Measurements from ENCODE around the gene ZNF484. TPM values are rescaled to one million over a fixed set of nuclear protein-coding genes. Genes with fewer than 3 reads are reported as not detected.

ZNF484 gene
- total and polyA plus RNA-seq, 7 donors = 0.79 to 6.1 (median 3.9) TPM

GRCh38 chr9:92808726-92809451 lies 68.9 kb downstream of the ZNF484 start:
- DNase-seq (peak; percentile 75 to 83), ATAC-seq (peak; percentile 59 to 86 (median 78))
- Histone ChIP-seq H3K27me3 (ENCODE audit: insufficient read depth in 3 of 3, low read length in 2 of 3) (peaks cover 0 to 94% (median 35%) of the 10 kb centered on the region in 3 donors), H3K9me3 (no peaks in the 10 kb centered on the region), H3K36me3 (ENCODE audit: insufficient read depth in 1 of 2, low read depth in 1 of 2) (no peaks in the 10 kb centered on the region), H3K27ac (no peak overlapping the region), H3K4me1 (peaks cover 24% of the 10 kb centered on the region), H3K4me3 (peak overlapping the region; percentile 40)
- TF ChIP-seq, protein P1, sequence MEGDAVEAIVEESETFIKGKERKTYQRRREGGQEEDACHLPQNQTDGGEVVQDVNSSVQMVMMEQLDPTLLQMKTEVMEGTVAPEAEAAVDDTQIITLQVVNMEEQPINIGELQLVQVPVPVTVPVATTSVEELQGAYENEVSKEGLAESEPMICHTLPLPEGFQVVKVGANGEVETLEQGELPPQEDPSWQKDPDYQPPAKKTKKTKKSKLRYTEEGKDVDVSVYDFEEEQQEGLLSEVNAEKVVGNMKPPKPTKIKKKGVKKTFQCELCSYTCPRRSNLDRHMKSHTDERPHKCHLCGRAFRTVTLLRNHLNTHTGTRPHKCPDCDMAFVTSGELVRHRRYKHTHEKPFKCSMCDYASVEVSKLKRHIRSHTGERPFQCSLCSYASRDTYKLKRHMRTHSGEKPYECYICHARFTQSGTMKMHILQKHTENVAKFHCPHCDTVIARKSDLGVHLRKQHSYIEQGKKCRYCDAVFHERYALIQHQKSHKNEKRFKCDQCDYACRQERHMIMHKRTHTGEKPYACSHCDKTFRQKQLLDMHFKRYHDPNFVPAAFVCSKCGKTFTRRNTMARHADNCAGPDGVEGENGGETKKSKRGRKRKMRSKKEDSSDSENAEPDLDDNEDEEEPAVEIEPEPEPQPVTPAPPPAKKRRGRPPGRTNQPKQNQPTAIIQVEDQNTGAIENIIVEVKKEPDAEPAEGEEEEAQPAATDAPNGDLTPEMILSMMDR (IDR thresholded peaks at IDR 0.05) = peak; percentile 9
- 1 to 2% (median 1%) methylated on average over 59 to 60 of the region's 60 CpGs for WGBS, 3 donors
- intact Hi-C loops (cut with DNase I) = no loop called here

DNA sequence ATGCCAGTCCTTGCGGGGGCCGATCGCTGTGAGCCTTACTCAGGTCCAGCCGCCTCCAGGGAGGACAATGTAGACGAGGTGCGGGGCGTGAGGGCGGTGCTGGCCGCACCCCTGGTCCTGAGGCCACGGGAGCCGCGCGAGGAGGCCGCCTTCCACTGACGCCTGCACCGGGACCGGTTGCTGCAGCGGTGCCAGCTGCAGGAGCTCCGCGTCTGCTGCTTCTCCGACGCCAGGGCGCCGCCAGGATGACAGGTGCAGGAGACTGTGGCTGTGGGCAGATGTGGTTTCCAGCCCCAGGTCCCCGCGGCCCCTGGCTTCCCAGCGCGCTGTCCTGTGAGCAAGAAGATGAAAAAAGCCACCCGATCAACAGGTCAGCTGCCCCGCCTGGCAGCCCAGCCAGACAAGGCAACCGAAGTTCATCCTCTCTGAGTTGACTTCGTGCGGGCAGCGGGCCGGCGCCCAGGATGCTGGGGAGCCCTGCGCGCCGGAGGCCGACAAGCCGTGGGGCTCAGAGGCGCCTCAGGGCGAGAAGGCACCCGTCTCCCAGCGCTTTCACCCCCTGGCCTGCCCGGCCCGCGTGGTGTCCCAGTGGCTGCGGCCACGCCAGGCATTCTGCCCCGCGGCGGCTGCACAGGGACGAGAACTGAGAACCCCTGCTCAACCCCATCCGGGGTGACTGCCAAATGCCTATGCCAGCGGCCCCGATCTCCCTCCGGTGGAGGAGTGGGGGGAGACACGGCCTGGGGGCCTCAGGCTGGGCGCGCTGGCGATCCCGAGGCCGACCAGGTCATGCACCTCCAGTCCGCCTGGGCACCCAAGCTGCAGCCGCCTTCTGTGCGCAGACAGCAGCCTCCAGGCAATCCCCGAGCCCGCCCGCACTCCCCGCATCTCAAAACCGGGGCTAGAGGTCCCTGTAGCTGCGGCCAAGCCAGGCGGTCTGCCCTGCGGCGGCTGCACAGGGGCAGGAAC lies 69.8 kb downstream of the ZNF484 start:
- TF ChIP-seq, protein P1 (IDR thresholded peaks at IDR 0.05) = no peak
- H3K4me1 ChIP-seq = peaks cover 24% of the 10 kb centered on the region
- H3K36me3 ChIP-seq (ENCODE audit: insufficient read depth in 1 of 2, low read depth in 1 of 2) = no peaks in the 10 kb centered on the region
- DNase-seq = peak in 1 of 2 donors; percentile 53
- H3K27ac ChIP-seq = no peak overlapping the region
- WGBS, 3 donors = 1 to 2% (median 2%) methylated on average over 70 to 76 of the region's 76 CpGs
- H3K4me3 ChIP-seq = peak overlapping the region; percentile 40
- H3K9me3 ChIP-seq = no peaks in the 10 kb centered on the region
- H3K27me3 ChIP-seq (ENCODE audit: insufficient read depth in 3 of 3, low read length in 2 of 3) = peaks cover 0 to 96% (median 39%) of the 10 kb centered on the region in 3 donors
- intact Hi-C loops (cut with DNase I) = no loop called here
- peak; percentile 31 to 56 (median 50) for ATAC-seq

GRCh38 chr9:92807031-92807756 lies 70.6 kb downstream of the ZNF484 start:
- DNase-seq = no peak
- TF ChIP-seq, protein P1 (IDR thresholded peaks at IDR 0.05) = no peak
- H3K4me1 ChIP-seq = peaks cover 24% of the 10 kb centered on the region

DNA sequence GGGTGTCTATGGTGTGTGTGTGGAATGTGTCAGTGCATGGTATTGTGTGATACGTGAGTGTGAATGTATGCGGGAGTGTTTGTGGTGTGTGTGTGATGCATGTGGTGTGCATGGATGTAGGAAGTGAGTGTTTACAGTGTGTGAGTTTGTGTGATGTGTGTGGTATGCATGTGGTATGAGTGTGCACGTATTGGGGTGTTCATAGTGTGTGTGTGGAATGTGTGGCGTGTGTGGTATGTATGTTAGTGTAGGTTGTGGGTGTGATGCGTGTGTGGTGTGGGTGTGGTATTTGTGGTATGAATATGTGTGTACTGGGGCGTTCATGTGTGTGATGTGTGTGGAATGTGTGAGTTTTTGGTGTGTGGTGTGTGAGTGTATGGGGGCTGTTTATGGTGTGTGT lies 73.1 kb downstream of the ZNF484 start:
- TF ChIP-seq, protein P1 (IDR thresholded peaks at IDR 0.05) = no peak
- DNase-seq (no peak), ATAC-seq (no peak)
- H3K9me3 ChIP-seq = no peaks in the 10 kb centered on the region
- H3K36me3 ChIP-seq (ENCODE audit: insufficient read depth in 1 of 2, low read depth in 1 of 2) = no peaks in the 10 kb centered on the region
- H3K4me1 ChIP-seq = peaks cover 23% of the 10 kb centered on the region
- H3K4me3 ChIP-seq = no peak overlapping the region
- intact Hi-C loops (cut with DNase I) = no loop called here
- H3K27me3 ChIP-seq (ENCODE audit: insufficient read depth in 3 of 3, low read length in 2 of 3) = peaks cover 0 to 68% (median 38%) of the 10 kb centered on the region in 3 donors
- WGBS, 3 donors = 83 to 85% (median 83%) methylated on average over 6 of the region's 6 CpGs
- H3K27ac ChIP-seq = no peak overlapping the region

More at GRCh38 chr9:92807031-92807756, 70.6 kb downstream of the ZNF484 start:
- 8 to 13% (median 12%) methylated on average over 43 to 44 of the region's 44 CpGs for WGBS, 3 donors
- Histone ChIP-seq H3K27ac (no peak overlapping the region), H3K36me3 (ENCODE audit: insufficient read depth in 1 of 2, low read depth in 1 of 2) (no peaks in the 10 kb centered on the region), H3K4me3 (no peak overlapping the region), H3K27me3 (ENCODE audit: insufficient read depth in 3 of 3, low read length in 2 of 3) (peaks cover 0 to 87% (median 39%) of the 10 kb centered on the region in 3 donors), H3K9me3 (no peaks in the 10 kb centered on the region)
- ATAC-seq = no peak
- intact Hi-C loops (cut with DNase I) = no loop called here
